ENCODE data around the gene DENND2D. TPM values are rescaled to one million over a fixed set of nuclear protein-coding genes. Genes with fewer than 3 reads are reported as not detected.
A peak's percentile ranks its signal among the peaks of the same experiment; 100 is the strongest.

DENND2D gene
- total and polyA plus RNA-seq, 9 of the 15 experiments (the other 6 are each of a cell fraction or from before 2014, with no cell fraction given): 0.08 to 0.44 (median 0.13) TPM; not detected in 6

GRCh38 chr1:111183308-111184069 lies 17.0 kb downstream of the DENND2D start:
- intact Hi-C loops (cut with micrococcal nuclease): no loop called here
- H4K20me1 ChIP-seq (replicated peaks; ENCODE audit: control insufficient read depth, insufficient read depth, low read length): no peaks in the 10 kb centered on the region
- H3K27me3 ChIP-seq (ENCODE audit: control insufficient read depth in 2 of 2, insufficient read depth in 2 of 2, low read length in 2 of 2): no peaks in the 10 kb centered on the region
- ChIA-PET POLR2A (interaction anchor here (0.7 to 1.6 kb wide), 4 partner anchors 7 to 12 kb away, joined by 3 to 9 read pairs (median 4); no protein-coding TSS in a partner anchor), CTCF (ENCODE audit: low intra/inter-chr PET ratio) (no interaction called here)
- no peaks in the 10 kb centered on the region for H3K79me2 ChIP-seq (ENCODE audit: control insufficient read depth, insufficient read depth, low read length)
- FAIRE-seq (no peak), DNase-seq (ENCODE audit: extremely low read depth in 1 of 4, low spot score in 3 of 4) (no peak), ATAC-seq (no peak)
- peaks cover 71% of the 10 kb centered on the region for H3K36me3 ChIP-seq (ENCODE audit: control insufficient read depth, insufficient read depth, low read length)
- H3K9me3 ChIP-seq (replicated peaks; ENCODE audit: control insufficient read depth, insufficient read depth, low read depth, low read length): no peaks in the 10 kb centered on the region
- no peak overlapping the region for H3K27ac ChIP-seq (ENCODE audit: extremely low read depth, low read depth, low read length)
- H3K4me2 ChIP-seq (ENCODE audit: insufficient read depth, low read length): no peak overlapping the region
- in situ Hi-C loops (cut with MboI): no loop called here
- no peaks in the 10 kb centered on the region for H3K9me1 ChIP-seq (ENCODE audit: control insufficient read depth, insufficient read depth, low read length)
- TF ChIP-seq ZBTB26 (CRISPR knock-in tag; IDR thresholded peaks at IDR 0.05) (no peak), AFF1 (IDR thresholded peaks at IDR 0.05; ENCODE audit: low read depth in 1 of 2, partially characterized antibody in 2 of 2) (no peak), ZNF316 (IDR thresholded peaks at IDR 0.05) (0 out of 2 replicates have a peak, but pooled peaks have one; percentile 2)
- no peak overlapping the region for H3K9ac ChIP-seq (ENCODE audit: insufficient read depth in 1 of 2, low read depth in 2 of 2, low read length in 2 of 2)
- no peak overlapping the region for H3K4me3 ChIP-seq
- H3K4me1 ChIP-seq (replicated peaks in 1 of 2; ENCODE audit: control insufficient read depth in 2 of 2, insufficient read depth in 2 of 2, low read length in 2 of 2): no peaks in the 10 kb centered on the region
- BruUV-seq (replicated peaks): no TSS peak
- 87% methylated on average over 6 of the region's 6 CpGs for WGBS (ENCODE audit: insufficient coverage, low coverage, missing lambda C conversion rate)
- no peak overlapping the region for H2AFZ ChIP-seq (ENCODE audit: low read depth, low read length)

All from K562 (cell line).